Measurements from ENCODE around the gene KLHL25. TPM values are rescaled to one million over a fixed set of nuclear protein-coding genes. Genes with fewer than 3 reads are reported as not detected.

KLHL25 gene
- total and polyA plus RNA-seq, 2 experiments from 2014 or later = 3.7 to 10.0 TPM

GRCh38 chr15:85770096-85771041 lies 24.4 kb downstream of the KLHL25 start:
- Histone ChIP-seq H3K79me2 (peaks cover 46% of the 10 kb centered on the region), H2AFZ (no peak overlapping the region), H3K4me2 (no peak overlapping the region), H3K4me1 (ENCODE audit: insufficient read depth) (no peaks in the 10 kb centered on the region), H3K27me3 (no peaks in the 10 kb centered on the region), H3K36me3 (replicated peaks; ENCODE audit: insufficient read depth, low read depth) (no peaks in the 10 kb centered on the region), H3K4me3 (no peak overlapping the region), H3K9me2 (replicated peaks; ENCODE audit: insufficient read depth) (no peaks in the 10 kb centered on the region), H4K20me1 (ENCODE audit: insufficient read depth, poor library complexity, severe bottlenecking) (no peaks in the 10 kb centered on the region), H3K27ac (no peak overlapping the region), H3K9me3 (ENCODE audit: low read depth) (no peaks in the 10 kb centered on the region)
- no peak for DNase-seq (ENCODE audit: low spot score)
- 93% methylated on average over 21 of the region's 21 CpGs for WGBS (ENCODE audit: low lambda C conversion rate, missing lambda C conversion rate)
- TF ChIP-seq EZH2 (IDR thresholded peaks at IDR 0.05; ENCODE audit: borderline replicate concordance) (no peak), EZH2phosphoT487 (IDR thresholded peaks at IDR 0.05; ENCODE audit: low read depth, severe bottlenecking, unreplicated experiment) (no peak), CTCF (IDR thresholded peaks at IDR 0.05; ENCODE audit: poor library complexity) (no peak)

DNA sequence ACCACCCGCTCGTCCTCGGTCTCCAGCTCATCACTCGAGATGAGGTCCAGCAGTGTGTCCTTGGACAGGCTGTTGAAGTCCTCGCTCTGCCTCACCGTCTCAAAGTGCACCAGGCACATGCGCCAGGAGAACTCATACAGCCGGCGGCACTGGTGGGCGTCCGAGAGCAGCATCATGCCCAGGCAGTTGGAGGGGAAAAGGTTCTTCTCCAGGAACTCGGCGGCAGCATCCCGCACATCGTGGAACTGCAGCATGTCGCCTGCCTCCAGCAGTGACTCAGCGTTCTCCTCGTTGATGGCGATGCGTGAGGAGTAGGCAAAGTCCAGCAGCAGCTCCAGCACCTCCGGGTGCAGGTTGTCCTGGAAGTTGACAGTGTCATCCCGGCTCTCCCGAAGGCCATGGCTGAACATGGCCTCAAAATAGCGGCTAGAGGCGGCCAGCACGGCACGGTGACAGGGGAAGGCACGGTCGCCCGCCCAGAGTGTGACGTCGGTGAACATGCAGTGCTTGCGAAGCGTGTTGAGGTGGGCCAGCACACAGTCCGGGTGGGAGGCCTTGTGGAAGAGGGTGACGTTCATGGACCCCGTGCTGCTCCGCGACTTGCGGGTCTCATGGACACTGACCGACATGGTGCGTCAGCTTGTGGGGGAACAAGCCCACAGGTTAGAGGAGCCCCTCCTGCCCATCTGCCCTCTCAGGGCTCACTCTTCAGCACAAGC lies 25.4 kb downstream of the KLHL25 start:
- no peak for DNase-seq (ENCODE audit: low spot score)
- Histone ChIP-seq H3K4me2 (no peak overlapping the region), H4K20me1 (ENCODE audit: insufficient read depth, poor library complexity, severe bottlenecking) (no peaks in the 10 kb centered on the region), H3K4me1 (ENCODE audit: insufficient read depth) (no peaks in the 10 kb centered on the region), H3K27ac (no peak overlapping the region), H3K27me3 (no peaks in the 10 kb centered on the region), H2AFZ (no peak overlapping the region), H3K9me2 (replicated peaks; ENCODE audit: insufficient read depth) (no peaks in the 10 kb centered on the region), H3K36me3 (replicated peaks; ENCODE audit: insufficient read depth, low read depth) (no peaks in the 10 kb centered on the region), H3K4me3 (no peak overlapping the region), H3K9me3 (ENCODE audit: low read depth) (no peaks in the 10 kb centered on the region), H3K79me2 (peaks cover 39% of the 10 kb centered on the region)
- WGBS (ENCODE audit: low lambda C conversion rate, missing lambda C conversion rate) = 98% methylated on average over 40 of the region's 42 CpGs
- TF ChIP-seq EZH2 (IDR thresholded peaks at IDR 0.05; ENCODE audit: borderline replicate concordance) = no peak
- TF ChIP-seq CTCF (IDR thresholded peaks at IDR 0.05; ENCODE audit: poor library complexity) = no peak
- TF ChIP-seq EZH2phosphoT487 (IDR thresholded peaks at IDR 0.05; ENCODE audit: low read depth, severe bottlenecking, unreplicated experiment) = no peak

DNA sequence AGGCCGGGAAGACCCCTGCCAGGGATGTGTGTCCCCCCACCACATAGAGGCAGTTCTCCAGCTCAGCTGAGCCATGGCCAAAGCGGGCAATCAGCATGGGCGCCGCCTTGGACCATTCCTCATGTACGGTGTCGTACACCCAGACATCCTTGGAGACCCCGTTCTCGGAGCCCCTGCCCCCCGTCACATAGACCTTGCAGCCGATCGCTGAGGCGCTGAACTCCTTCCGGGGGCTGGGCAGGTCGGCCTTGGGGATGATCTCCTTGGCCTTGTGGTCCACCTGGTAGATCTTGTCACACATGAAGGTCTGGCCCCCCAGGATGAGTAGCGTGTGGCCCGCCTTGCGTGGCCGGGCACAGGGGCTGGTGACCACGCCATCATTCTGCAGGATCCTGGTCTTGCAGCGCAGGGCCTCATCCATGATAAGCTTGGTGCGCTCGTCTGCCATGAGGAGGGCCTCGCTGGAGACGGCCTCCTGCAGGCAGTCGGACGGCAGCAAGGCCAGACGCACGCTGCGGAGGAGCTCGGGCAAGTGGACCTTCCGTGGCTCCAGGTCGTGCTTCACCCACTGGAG lies 26.0 kb downstream of the KLHL25 start:
- no peaks in the 10 kb centered on the region for H3K9me3 ChIP-seq (ENCODE audit: low read depth)
- peaks cover 32% of the 10 kb centered on the region for H3K79me2 ChIP-seq
- H3K4me2 ChIP-seq = no peak overlapping the region
- H4K20me1 ChIP-seq (ENCODE audit: insufficient read depth, poor library complexity, severe bottlenecking) = no peaks in the 10 kb centered on the region
- TF ChIP-seq CTCF (IDR thresholded peaks at IDR 0.05; ENCODE audit: poor library complexity) = no peak
- no peaks in the 10 kb centered on the region for H3K27me3 ChIP-seq
- DNase-seq (ENCODE audit: low spot score) = no peak
- 97% methylated on average over 27 of the region's 32 CpGs for WGBS (ENCODE audit: low lambda C conversion rate, missing lambda C conversion rate)
- no peaks in the 10 kb centered on the region for H3K4me1 ChIP-seq (ENCODE audit: insufficient read depth)
- no peak overlapping the region for H3K27ac ChIP-seq
- no peaks in the 10 kb centered on the region for H3K36me3 ChIP-seq (replicated peaks; ENCODE audit: insufficient read depth, low read depth)
- no peak overlapping the region for H2AFZ ChIP-seq
- H3K4me3 ChIP-seq = no peak overlapping the region
- no peaks in the 10 kb centered on the region for H3K9me2 ChIP-seq (replicated peaks; ENCODE audit: insufficient read depth)

Data from hepatocyte (in vitro differentiated cells).